Hematopoietic multipotent progenitor cell treated with erythropoietin and hydrocortisone succinate and interleukin-3 and kit ligand, for 4 days (in vitro differentiated cells): Measurements from ENCODE around the gene ESD.

Experiments used
- DNase-seq: peaks from one replicate; pipeline ENCODE4 v3.0.0-alpha.2; 2015

ESD gene

DNA sequence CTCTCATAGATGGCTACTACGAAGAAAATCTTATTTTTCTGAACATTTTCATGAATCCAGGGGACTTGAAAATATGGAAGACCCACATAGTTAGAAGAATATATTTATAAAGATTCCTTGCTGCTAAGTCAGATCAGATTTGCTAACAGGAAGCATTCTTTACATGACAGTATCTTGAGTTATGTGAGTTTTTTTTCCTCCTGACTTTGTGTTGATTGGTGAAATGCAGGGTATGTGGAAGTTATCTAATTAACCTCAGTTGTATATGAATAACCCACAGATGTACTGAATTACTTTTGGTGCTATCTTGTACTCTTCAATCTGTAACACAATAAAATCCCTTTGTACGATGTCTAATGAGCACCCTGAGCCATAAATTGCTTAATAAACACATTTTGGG lies 53.8 kb downstream of the ESD start:
- no peak for DNase-seq

DNA sequence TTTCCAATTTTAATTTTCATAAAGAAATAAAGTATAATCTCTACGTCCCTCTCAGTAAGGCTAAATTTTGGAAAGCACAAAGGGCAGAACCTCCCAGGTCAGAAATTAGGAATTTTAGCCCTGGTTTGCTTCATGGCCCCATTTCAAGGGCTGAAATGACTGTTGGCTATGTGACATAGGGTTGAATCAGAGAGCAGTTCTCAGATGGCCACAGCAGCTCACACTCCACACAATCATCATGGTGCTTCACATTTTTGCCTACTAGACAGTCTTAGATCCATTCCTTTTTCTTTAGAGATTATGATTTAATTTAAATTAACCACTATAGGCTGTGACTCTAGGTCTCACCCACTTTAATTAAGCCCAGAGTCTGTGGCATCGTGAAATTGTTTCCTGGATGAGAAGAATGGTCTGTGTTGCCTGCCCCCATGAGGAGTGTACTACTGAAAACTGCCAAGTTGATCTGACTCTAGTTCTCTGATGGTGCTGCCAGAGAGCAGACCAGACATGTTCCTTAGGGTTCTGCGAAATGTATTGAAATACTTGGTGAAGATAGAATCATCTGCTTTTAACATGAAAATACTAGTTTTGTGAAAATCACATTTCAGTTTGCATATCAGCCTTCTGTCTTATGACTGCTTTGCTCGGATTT lies 57.4 kb downstream of the ESD start:
- no peak for DNase-seq

DNA sequence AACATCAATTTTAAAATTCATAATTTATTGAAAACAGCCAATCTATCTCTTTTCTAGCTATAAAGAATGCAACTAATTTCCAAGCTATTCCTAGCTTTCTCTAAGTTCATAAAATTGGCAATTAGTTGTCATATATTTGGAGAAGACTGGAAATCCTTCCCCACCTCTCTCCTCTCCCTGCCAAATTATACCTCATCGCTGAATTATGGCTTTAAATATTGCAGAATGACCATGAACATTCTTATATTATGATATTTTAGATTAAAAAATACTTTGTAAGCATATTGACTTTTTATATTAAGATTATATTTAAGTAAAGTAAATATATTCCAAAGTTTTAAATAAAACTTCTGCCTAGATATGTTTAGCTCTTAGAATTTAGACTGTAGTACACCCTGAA lies 58.2 kb downstream of the ESD start:
- no peak for DNase-seq

DNA sequence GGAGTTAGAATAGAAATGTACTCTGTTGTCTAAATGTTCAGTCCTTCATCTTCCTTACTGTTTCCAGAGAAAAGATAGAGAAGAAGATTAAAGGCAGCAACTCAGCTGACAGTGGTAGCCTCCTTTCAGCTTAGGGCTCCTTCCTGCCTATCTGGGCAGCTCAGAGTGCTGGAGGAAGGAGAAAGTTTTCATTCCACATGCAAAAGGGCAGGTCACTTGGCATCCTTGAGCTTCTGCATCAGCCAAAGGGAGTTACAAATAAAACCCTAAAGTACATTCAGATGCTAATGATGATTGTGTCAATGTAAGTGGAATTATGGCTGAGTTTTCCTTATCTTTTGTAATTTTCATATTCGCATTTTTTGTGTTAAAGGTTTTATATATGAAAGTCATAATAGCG lies 58.9 kb downstream of the ESD start:
- no peak for DNase-seq

DNA sequence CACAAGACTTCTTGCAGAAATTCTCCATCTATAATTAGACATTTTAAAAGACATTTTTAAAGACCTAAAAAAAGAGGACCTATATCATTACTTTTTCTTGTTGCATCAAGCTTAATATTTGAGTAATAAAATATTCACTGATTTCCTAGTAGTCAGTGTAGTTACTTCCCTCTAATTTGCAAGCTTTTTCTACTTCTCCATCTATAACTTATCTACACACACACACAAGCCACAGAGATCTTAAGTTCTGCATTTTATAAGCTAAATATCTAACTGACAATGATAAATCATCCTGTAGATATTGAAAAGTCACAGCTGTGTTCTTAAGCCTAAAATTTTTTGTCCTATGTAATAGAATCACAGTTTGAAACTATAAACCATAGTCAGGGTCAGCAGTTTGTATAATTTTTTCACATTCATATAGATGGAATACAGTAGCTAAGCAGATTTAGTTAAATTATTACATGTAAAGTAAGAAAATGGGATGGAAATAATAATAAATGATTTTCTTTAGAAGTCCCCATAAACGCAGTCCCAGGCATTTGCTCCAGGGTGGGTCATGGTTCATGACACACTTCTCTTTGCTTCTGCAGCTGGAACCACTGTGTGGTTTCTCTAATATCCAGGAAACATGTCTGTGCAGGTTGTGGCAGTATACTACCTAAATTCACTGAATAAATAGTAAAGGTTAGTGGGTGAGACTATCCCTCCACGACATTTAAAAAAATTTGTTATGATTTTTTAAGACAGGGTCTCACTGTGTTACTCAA lies 60.2 kb downstream of the ESD start:
- DNase-seq, result peak; percentile 87

DNA sequence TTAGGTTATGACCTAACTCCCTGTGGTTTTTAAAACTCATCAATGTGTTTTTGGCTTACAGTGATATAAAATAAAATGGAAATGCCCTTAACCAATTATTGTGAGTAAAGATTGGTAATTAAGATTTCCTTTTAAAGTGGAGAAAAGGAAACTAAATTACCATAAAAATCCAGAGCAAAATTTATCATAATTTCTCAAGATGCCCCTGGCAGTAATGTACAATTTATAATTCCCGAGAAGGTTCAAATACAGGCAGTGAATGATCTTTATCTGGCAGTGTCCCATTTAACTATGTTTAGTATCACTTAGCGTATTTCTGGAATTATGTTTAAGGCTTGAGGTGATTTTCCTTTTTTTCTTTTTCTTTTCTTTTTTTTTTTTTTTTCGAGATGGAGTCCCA lies 61.5 kb downstream of the ESD start:
- no peak for DNase-seq

DNA sequence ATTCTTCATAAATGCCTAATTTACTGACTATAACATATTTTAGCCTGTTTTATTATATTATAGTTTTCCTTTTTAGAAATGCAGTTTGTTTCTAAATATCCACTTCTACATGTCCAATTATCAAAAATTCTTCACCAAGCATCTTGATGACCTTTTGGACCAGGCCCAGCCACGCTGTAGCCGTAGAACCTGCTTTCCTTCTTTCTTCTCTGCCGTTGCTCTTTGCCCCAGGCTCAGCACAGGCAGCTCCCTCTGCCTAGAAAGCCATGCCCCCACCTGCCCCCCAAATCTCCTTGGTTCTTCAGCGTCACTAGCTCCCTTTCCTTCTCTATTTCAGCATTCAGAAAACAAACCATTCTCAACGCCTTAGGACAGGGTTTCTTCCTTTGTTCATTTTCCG lies 65.4 kb downstream of the ESD start:
- no peak for DNase-seq

DNA sequence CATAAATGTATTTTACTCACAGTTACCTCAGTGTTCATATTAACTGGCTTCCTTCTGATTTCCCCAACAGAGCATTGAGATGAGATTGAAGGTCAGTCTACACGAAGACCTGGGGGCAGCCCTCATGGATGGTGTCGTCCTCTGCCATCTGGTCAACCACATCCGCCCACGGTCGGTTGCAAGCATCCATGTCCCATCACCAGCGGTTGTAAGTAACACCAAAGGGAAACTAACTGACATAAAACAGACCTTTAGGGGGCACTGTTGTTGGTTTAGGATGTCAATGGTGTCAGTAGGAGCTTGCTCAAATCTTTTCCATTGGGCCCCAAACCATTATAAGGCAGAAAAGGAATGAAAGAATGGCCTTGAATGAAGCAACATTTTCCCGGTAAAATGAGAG lies 68.2 kb downstream of the ESD start:
- peak; percentile 62 for DNase-seq

DNA sequence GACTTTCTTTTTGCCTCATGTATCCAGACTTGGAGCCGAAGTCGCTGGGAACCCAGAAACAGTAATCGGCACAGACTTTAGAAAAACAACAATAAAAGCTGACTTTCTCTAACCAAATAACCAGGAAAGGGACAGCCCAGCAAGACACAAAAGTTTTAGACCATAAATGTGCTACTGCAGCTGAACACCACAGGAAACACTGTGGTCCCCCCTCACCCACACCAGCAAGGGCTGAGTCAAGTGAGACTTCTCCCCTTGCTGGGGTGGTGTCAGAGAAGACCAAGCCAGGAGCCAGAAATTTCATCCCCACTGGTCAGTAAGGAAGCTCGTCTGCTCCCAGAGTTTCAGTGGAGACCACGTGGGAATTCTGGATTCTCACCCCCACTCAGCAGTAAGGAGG lies 70.6 kb downstream of the ESD start:
- DNase-seq, result no peak
